Loucy (cell line): ENCODE results near the gene SLC25A11.

Experiments
- EZH2phosphoT487 ChIP-seq: fragments of 200-600 bp; IDR thresholded peaks from 2 replicates; pipeline ENCODE4 v1.6.1; 2018; ENCODE audit warnings: antibody characterized with exemption, mild to moderate bottlenecking, moderate library complexity, borderline replicate concordance
- TF ChIP-seq, protein P1 (sequence below): fragments of 200-600 bp; sonication (generic); conservative IDR thresholded peaks from 2 replicates; pipeline ENCODE4 v1.5.1; 2014; ENCODE audit warnings: mild to moderate bottlenecking, antibody characterized with exemption, low read length

DNA sequence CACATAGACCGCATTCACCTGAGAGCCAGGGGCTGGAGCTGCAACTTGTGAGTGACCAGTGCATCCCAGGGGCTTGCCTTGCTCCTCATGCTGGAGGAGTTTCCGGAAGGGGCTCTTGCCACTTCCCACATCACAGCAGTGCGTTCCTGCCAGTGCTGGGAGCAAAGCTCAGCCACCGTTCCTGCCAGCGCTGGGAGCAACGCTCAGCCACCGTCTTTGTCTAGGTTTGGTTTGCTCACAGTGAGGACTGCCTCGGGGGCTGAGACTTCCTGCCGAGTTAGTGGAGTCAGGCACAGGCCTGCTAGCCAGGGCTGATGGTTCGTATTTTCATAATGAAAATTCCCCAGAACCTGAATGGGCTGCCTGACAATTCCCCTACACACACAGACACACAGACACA lies 31.5 kb downstream of the SLC25A11 start:
- TF ChIP-seq, protein P1, sequence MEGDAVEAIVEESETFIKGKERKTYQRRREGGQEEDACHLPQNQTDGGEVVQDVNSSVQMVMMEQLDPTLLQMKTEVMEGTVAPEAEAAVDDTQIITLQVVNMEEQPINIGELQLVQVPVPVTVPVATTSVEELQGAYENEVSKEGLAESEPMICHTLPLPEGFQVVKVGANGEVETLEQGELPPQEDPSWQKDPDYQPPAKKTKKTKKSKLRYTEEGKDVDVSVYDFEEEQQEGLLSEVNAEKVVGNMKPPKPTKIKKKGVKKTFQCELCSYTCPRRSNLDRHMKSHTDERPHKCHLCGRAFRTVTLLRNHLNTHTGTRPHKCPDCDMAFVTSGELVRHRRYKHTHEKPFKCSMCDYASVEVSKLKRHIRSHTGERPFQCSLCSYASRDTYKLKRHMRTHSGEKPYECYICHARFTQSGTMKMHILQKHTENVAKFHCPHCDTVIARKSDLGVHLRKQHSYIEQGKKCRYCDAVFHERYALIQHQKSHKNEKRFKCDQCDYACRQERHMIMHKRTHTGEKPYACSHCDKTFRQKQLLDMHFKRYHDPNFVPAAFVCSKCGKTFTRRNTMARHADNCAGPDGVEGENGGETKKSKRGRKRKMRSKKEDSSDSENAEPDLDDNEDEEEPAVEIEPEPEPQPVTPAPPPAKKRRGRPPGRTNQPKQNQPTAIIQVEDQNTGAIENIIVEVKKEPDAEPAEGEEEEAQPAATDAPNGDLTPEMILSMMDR: no peak
- no peak for TF ChIP-seq EZH2phosphoT487
